ENCODE results near the gene SETBP1.

Gene SETBP1

DNA sequence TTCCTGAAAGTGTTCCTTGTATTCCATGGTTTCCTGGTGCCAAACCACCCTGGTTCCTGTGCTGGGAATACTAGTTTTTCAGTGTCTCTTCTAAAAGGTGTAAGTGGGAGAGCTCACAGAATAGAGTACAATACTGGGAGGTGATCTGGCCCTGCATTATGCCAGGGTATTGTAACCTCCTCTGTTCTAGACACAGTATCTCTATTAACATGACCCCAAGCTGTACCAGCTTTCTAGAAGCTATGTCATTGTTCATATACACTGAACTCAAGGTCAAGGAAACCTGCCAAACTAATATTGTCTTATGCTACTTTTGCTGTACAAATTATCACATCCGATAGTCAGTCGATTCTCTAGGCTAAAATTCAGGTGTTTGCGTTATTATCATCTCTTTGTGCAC is 32.7 kb downstream of the SETBP1 start:
- ATAC-seq = no peak
- TF ChIP-seq ZNF70 (CRISPR knock-in tag; IDR thresholded peaks at IDR 0.05) = peak; percentile 96
- TF ChIP-seq, protein P1, sequence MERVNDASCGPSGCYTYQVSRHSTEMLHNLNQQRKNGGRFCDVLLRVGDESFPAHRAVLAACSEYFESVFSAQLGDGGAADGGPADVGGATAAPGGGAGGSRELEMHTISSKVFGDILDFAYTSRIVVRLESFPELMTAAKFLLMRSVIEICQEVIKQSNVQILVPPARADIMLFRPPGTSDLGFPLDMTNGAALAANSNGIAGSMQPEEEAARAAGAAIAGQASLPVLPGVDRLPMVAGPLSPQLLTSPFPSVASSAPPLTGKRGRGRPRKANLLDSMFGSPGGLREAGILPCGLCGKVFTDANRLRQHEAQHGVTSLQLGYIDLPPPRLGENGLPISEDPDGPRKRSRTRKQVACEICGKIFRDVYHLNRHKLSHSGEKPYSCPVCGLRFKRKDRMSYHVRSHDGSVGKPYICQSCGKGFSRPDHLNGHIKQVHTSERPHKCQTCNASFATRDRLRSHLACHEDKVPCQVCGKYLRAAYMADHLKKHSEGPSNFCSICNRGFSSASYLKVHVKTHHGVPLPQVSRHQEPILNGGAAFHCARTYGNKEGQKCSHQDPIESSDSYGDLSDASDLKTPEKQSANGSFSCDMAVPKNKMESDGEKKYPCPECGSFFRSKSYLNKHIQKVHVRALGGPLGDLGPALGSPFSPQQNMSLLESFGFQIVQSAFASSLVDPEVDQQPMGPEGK (CRISPR knock-in tag; IDR thresholded peaks at IDR 0.05; ENCODE audit: borderline replicate concordance) = no peak

DNA sequence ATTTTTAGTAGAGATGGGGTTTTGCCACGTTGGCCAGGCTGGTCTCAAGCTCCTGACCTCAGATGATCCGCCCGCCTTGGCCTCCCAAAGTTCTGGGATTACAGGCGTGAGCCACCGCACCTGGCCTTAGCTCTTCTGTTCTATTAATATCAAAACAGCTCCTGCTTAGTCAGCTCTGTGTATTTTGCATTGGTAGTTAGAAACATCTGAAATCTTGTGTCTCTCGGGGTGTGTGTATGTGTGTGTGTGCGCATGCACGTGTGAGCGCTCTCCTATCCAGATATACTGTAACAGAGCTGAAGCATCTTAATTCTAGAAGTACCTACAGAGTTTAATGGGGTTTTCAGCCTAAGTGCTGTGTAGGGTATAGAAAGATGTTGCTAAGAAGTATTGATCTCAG is 33.7 kb downstream of the SETBP1 start:
- TF ChIP-seq ARNTL (CRISPR knock-in tag; IDR thresholded peaks at IDR 0.05; ENCODE audit: borderline replicate concordance, low read depth) (no peak), OSR1 (CRISPR knock-in tag; IDR thresholded peaks at IDR 0.05) (no peak), ESRRG (CRISPR knock-in tag; IDR thresholded peaks at IDR 0.05) (no peak), CSDC2 (CRISPR knock-in tag; IDR thresholded peaks at IDR 0.05) (no peak), ISL1 (CRISPR knock-in tag; IDR thresholded peaks at IDR 0.05) (no peak), TCF4 (CRISPR knock-in tag; IDR thresholded peaks at IDR 0.05; ENCODE audit: borderline replicate concordance) (no peak), TOX (CRISPR knock-in tag; IDR thresholded peaks at IDR 0.05; ENCODE audit: borderline replicate concordance) (no peak), RARB (CRISPR knock-in tag; IDR thresholded peaks at IDR 0.05) (no peak), ZNF70 (CRISPR knock-in tag; IDR thresholded peaks at IDR 0.05) (no peak)
- TF ChIP-seq, protein P2, sequence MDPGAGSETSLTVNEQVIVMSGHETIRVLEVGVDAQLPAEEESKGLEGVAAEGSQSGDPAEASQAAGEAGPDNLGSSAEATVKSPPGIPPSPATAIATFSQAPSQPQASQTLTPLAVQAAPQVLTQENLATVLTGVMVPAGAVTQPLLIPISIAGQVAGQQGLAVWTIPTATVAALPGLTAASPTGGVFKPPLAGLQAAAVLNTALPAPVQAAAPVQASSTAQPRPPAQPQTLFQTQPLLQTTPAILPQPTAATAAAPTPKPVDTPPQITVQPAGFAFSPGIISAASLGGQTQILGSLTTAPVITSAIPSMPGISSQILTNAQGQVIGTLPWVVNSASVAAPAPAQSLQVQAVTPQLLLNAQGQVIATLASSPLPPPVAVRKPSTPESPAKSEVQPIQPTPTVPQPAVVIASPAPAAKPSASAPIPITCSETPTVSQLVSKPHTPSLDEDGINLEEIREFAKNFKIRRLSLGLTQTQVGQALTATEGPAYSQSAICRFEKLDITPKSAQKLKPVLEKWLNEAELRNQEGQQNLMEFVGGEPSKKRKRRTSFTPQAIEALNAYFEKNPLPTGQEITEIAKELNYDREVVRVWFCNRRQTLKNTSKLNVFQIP (CRISPR knock-in tag; IDR thresholded peaks at IDR 0.05; ENCODE audit: borderline replicate concordance, low read depth) = no peak
- TF ChIP-seq, protein P1 (CRISPR knock-in tag; IDR thresholded peaks at IDR 0.05; ENCODE audit: borderline replicate concordance) = no peak
- no peak for ATAC-seq

DNA sequence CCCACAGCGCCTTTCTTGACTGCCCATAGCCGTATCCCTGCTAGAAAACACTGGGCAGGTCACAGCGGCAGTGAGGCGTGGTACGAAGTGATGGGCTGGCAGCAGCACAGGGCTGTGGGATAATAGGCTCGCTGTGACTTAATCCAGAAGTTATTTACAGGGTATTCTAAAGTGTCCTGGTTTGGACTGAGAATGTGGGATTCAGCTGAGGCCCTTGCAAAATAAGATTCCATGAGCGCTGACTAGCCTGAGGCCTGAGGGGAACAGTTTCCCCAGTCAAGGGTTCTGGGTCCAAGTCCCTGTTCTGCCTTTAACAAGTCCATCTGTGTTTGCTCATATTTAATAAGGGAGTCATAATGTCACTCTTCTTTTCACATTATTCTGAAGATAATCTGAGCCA is 34.6 kb downstream of the SETBP1 start:
- no peak for TF ChIP-seq BACH2 (CRISPR knock-in tag; IDR thresholded peaks at IDR 0.05; ENCODE audit: borderline replicate concordance)
- no peak for TF ChIP-seq TOX (CRISPR knock-in tag; IDR thresholded peaks at IDR 0.05; ENCODE audit: borderline replicate concordance)
- TF ChIP-seq RARB (CRISPR knock-in tag; IDR thresholded peaks at IDR 0.05) = no peak
- no peak for TF ChIP-seq ZFP30 (CRISPR knock-in tag; IDR thresholded peaks at IDR 0.05)
- 0 out of 2 replicates have a peak, but pooled peaks have one; percentile 25 for TF ChIP-seq ISL1 (CRISPR knock-in tag; IDR thresholded peaks at IDR 0.05)
- TF ChIP-seq OSR1 (CRISPR knock-in tag; IDR thresholded peaks at IDR 0.05) = no peak
- no peak for TF ChIP-seq GLIS3 (CRISPR knock-in tag; IDR thresholded peaks at IDR 0.05)
- ATAC-seq = peak; percentile 84

DNA sequence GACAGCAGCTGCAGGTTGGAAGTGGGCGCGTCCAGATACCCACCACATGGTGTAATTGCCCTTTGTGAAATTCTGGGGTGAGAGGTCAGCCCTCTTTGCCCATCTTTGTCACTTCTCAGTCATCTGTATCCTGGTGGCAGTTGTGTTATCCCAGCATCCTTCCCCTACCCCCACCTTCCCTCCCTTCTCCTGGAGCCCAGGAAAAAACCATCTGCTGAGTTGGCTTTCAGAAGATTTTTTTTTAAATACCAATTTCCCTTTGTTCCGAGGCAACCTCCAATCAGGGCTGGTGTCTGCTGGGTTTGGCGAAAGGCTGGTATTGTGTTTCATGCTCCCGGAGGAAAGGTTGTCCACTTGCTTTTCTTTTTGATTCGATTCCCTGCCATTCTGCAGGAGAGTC is 35.2 kb downstream of the SETBP1 start:
- no peak for ATAC-seq
- TF ChIP-seq ZFP3 (CRISPR knock-in tag; IDR thresholded peaks at IDR 0.05) (no peak), ISL1 (CRISPR knock-in tag; IDR thresholded peaks at IDR 0.05) (no peak), ZNF70 (CRISPR knock-in tag; IDR thresholded peaks at IDR 0.05) (no peak), TCF4 (CRISPR knock-in tag; IDR thresholded peaks at IDR 0.05; ENCODE audit: borderline replicate concordance) (no peak), OSR1 (CRISPR knock-in tag; IDR thresholded peaks at IDR 0.05) (no peak), CSDC2 (CRISPR knock-in tag; IDR thresholded peaks at IDR 0.05) (no peak), BACH2 (CRISPR knock-in tag; IDR thresholded peaks at IDR 0.05; ENCODE audit: borderline replicate concordance) (no peak), ZNF8 (CRISPR knock-in tag; IDR thresholded peaks at IDR 0.05) (no peak)

- no peak for ATAC-seq
- TF ChIP-seq CSDC2 (CRISPR knock-in tag; IDR thresholded peaks at IDR 0.05) = no peak
- no peak for TF ChIP-seq CREB5 (CRISPR knock-in tag; IDR thresholded peaks at IDR 0.05; ENCODE audit: low read depth)
- TF ChIP-seq ZFP30 (CRISPR knock-in tag; IDR thresholded peaks at IDR 0.05) = no peak
- TF ChIP-seq TOX (CRISPR knock-in tag; IDR thresholded peaks at IDR 0.05; ENCODE audit: borderline replicate concordance) = no peak
- TF ChIP-seq ESRRG (CRISPR knock-in tag; IDR thresholded peaks at IDR 0.05) = no peak
- no peak for TF ChIP-seq GLIS3 (CRISPR knock-in tag; IDR thresholded peaks at IDR 0.05)
- no peak for TF ChIP-seq TCF4 (CRISPR knock-in tag; IDR thresholded peaks at IDR 0.05; ENCODE audit: borderline replicate concordance)
- no peak for TF ChIP-seq ISL1 (CRISPR knock-in tag; IDR thresholded peaks at IDR 0.05)
- TF ChIP-seq OSR1 (CRISPR knock-in tag; IDR thresholded peaks at IDR 0.05) = no peak
- no peak for TF ChIP-seq ZFP3 (CRISPR knock-in tag; IDR thresholded peaks at IDR 0.05)
- TF ChIP-seq ZNF70 (CRISPR knock-in tag; IDR thresholded peaks at IDR 0.05) = no peak
- TF ChIP-seq SNAI2 (CRISPR knock-in tag; IDR thresholded peaks at IDR 0.05) = no peak
- TF ChIP-seq ZNF565 (CRISPR knock-in tag; conservative IDR thresholded peaks at IDR 0.05; ENCODE audit: low read depth) = no peak
- no peak for TF ChIP-seq ZNF8 (CRISPR knock-in tag; IDR thresholded peaks at IDR 0.05)
- TF ChIP-seq, protein P1 (CRISPR knock-in tag; IDR thresholded peaks at IDR 0.05; ENCODE audit: borderline replicate concordance) = no peak
- TF ChIP-seq PPARA (CRISPR knock-in tag; IDR thresholded peaks at IDR 0.05; ENCODE audit: borderline replicate concordance) = no peak
- TF ChIP-seq, protein P2 (CRISPR knock-in tag; IDR thresholded peaks at IDR 0.05; ENCODE audit: borderline replicate concordance, low read depth) = no peak
- TF ChIP-seq BACH2 (CRISPR knock-in tag; IDR thresholded peaks at IDR 0.05; ENCODE audit: borderline replicate concordance) = no peak
- TF ChIP-seq RARB (CRISPR knock-in tag; IDR thresholded peaks at IDR 0.05) = no peak
These were observed 36.0 kb downstream of the SETBP1 start for GRCh38 chr18:44716697-44717163.

Measured in SK-N-SH treated with all-trans-retinoic acid at 6 μM for 48 hours (cell line).